Measurements from ENCODE around the gene STXBP3. TPM values are rescaled to one million over a fixed set of nuclear protein-coding genes. Genes with fewer than 3 reads are reported as not detected.

Gene STXBP3
- total and polyA plus RNA-seq, 2 of the 4 experiments (the other 2 are of a cell fraction) = 19.1 to 19.7 TPM

GRCh38 chr1:108701176-108701849 is 45.2 kb upstream of the STXBP3 start:
- H4K20me1 ChIP-seq (ENCODE audit: insufficient read depth, low read length) = peaks cover 3% of the 10 kb centered on the region; the same call in 1 of the 2 replicates
- no peak overlapping the region for H3K4me3 ChIP-seq (ENCODE audit: insufficient read depth, low read depth, low read length)
- no TSS peak for BruUV-seq (replicated peaks)
- intact Hi-C loops (cut with micrococcal nuclease) (no loop called here), in situ Hi-C loops (cut with MboI; ENCODE audit: low sequenced_read_pairs) (no loop called here), dilution Hi-C loops (cut with HindIII; ENCODE audit: low sequenced_read_pairs, unreplicated experiment) (no loop called here)
- no peak for ATAC-seq (ENCODE audit: low read depth)
- H3K27ac ChIP-seq (ENCODE audit: insufficient read depth, low read length) = no peak overlapping the region
- no peak overlapping the region for H4K5ac ChIP-seq (ENCODE audit: low read depth, low read length)
- ChIA-PET POLR2A (ENCODE audit: unreplicated experiment) (interaction anchor here (0.6 kb wide), 2 partner anchors 29 to 79 kb away, joined by 3 to 6 read pairs; no protein-coding TSS in a partner anchor), CTCF (no interaction called here)
- no peak overlapping the region for H2BK20ac ChIP-seq (ENCODE audit: low read depth, low read length)
- H2BK5ac ChIP-seq (ENCODE audit: low read depth, low read length, poor library complexity, severe bottlenecking) = no peak overlapping the region
- peaks cover 4% of the 10 kb centered on the region for H3K9me1 ChIP-seq (ENCODE audit: insufficient read depth, low read length)
- no peak overlapping the region for H2AFZ ChIP-seq (replicated peaks; ENCODE audit: low read length, poor library complexity)
- no peak overlapping the region for H3K9ac ChIP-seq (ENCODE audit: low read depth, low read length)
- no peak overlapping the region for H3K56ac ChIP-seq (ENCODE audit: extremely low read depth, insufficient read depth, low read length)
- no peak overlapping the region for H3K4me2 ChIP-seq (ENCODE audit: low read depth, low read length)
- no peak overlapping the region for H3K18ac ChIP-seq (ENCODE audit: low read depth, low read length)
- no peak overlapping the region for H4K91ac ChIP-seq (ENCODE audit: insufficient read depth, low read depth, low read length)
- peaks cover 26% of the 10 kb centered on the region for H3K36me3 ChIP-seq (ENCODE audit: control insufficient read depth, insufficient read depth, low read length)
- no peak overlapping the region for H3K4ac ChIP-seq (ENCODE audit: low read depth, low read length)
- H3K4me1 ChIP-seq (ENCODE audit: control insufficient read depth, insufficient read depth, low read length) = peaks cover 7% of the 10 kb centered on the region
- H2AK5ac ChIP-seq (ENCODE audit: low read depth, low read length) = no peak overlapping the region
- H4K8ac ChIP-seq (ENCODE audit: low read depth in 2 of 2, low read length in 2 of 2) = no peak overlapping the region
- no peaks in the 10 kb centered on the region for H3K27me3 ChIP-seq (ENCODE audit: control insufficient read depth, insufficient read depth, low read length)
- H2AK9ac ChIP-seq (replicated peaks; ENCODE audit: low read depth, low read length, poor library complexity) = no peak overlapping the region
- H3K23ac ChIP-seq (ENCODE audit: low read depth, low read length) = no peak overlapping the region
- H2BK120ac ChIP-seq (ENCODE audit: low read depth, low read length) = no peak overlapping the region
- no peaks in the 10 kb centered on the region for H3K9me3 ChIP-seq (ENCODE audit: control insufficient read depth, insufficient read depth, low read length)
- H3K79me1 ChIP-seq (ENCODE audit: low read depth in 1 of 2, low read length in 2 of 2) = peaks cover 11 to 20% of the 10 kb centered on the region in 2 experiments
- 100% methylated on average over 1 of the region's 5 CpGs; no CpG with 5 or more reads in 1 of the 2 experiments for WGBS, 2 experiments (ENCODE audit: extremely low coverage in 2 of 2, insufficient read length in 1 of 2)
- no peak for DNase-seq
- TF ChIP-seq MAFK (IDR thresholded peaks at IDR 0.05; ENCODE audit: low read depth, low read length) (no peak), FOS (IDR thresholded peaks at IDR 0.05; ENCODE audit: low read depth, low read length) (no peak), CHD1 (IDR thresholded peaks at IDR 0.05; ENCODE audit: low read depth, low read length) (no peak), MXI1 (IDR thresholded peaks at IDR 0.05; ENCODE audit: borderline replicate concordance, low read depth, low read length) (no peak), RFX5 (IDR thresholded peaks at IDR 0.05; ENCODE audit: low read depth, low read length) (no peak), ELK1 (IDR thresholded peaks at IDR 0.05; ENCODE audit: borderline replicate concordance, low read depth, low read length) (no peak), CEBPB (IDR thresholded peaks at IDR 0.05; ENCODE audit: low read depth, low read length) (no peak), USF2 (IDR thresholded peaks at IDR 0.05; ENCODE audit: low read depth, low read length) (no peak), RAD21 (IDR thresholded peaks at IDR 0.05; ENCODE audit: low read length) (no peak), BHLHE40 (IDR thresholded peaks at IDR 0.05; ENCODE audit: low read depth, low read length) (no peak), POLR2A (IDR thresholded peaks at IDR 0.05; ENCODE audit: low read depth, low read length) (no peak), MAZ (IDR thresholded peaks at IDR 0.05; ENCODE audit: borderline replicate concordance, low read depth, low read length) (no peak), CTCF (conservative IDR thresholded peaks at IDR 0.05; ENCODE audit: low read depth, low read length) (no peak)
- H3K14ac ChIP-seq (replicated peaks; ENCODE audit: low read depth, low read length) = no peak overlapping the region
- no peak overlapping the region for H2BK15ac ChIP-seq (ENCODE audit: low read depth, low read length)

All from IMR-90 (cell line).